Ovary (tissue), 9 donors: ENCODE measurements around the gene ZNF415. TPM values are rescaled to one million over a fixed set of nuclear protein-coding genes. Genes with fewer than 3 reads are reported as not detected.

Experiments used
- DNase-seq, 5 donors: peaks; one replicate each; pipeline ENCODE4 v3.0.0-alpha.2; 2019 to 2020
- H3K27ac ChIP-seq, 2 donors: fragments of 200-600 bp; one replicate each; pipeline versions ENCODE4 v1.5.1 to v1.8.0; 2019 to 2022
- H3K27me3 ChIP-seq: fragments of 200-600 bp; one replicate; pipeline ENCODE4 v1.8.0; 2022
- H3K36me3 ChIP-seq: fragments of 200-600 bp; sonication (generic); one replicate; pipeline ENCODE4 v1.5.1; 2019
- H3K4me1 ChIP-seq: one replicate; pipeline ENCODE4 v1.8.1; 2013; ENCODE audit warnings: mild to moderate bottlenecking, moderate library complexity; ENCODE audit not compliant: insufficient read depth
- H3K4me3 ChIP-seq: fragments of 200-600 bp; sonication (generic); one replicate; pipeline ENCODE4 v1.5.1; 2017
- H3K9me3 ChIP-seq, 2 donors: fragments of 200-600 bp in 1 of 2; sonication (generic) in 1 of 2; one replicate each; pipeline versions ENCODE4 v1.5.1 to v1.8.1; 2013 to 2019; ENCODE audit warnings: mild to moderate bottlenecking in 1 of 2, moderate library complexity in 1 of 2
- CTCF ChIP-seq, 3 donors: fragments of 450-650 bp in 2 of 3; fragments of 200-600 bp in 1 of 3; IDR thresholded peaks; one replicate each; pipeline versions ENCODE4 v1.5.1 to v1.8.0; 2016 to 2022; ENCODE audit warnings: antibody characterized with exemption in 3 of 3, mild to moderate bottlenecking in 1 of 3
- EP300 ChIP-seq: sonication (generic); formaldehyde crosslinking; IDR thresholded peaks from one replicate; pipeline ENCODE4 v1.6.1; 2017; ENCODE audit warnings: antibody characterized with exemption
- POLR2A ChIP-seq: fragments of 450-650 bp; IDR thresholded peaks from one replicate; pipeline ENCODE4 v1.6.1; 2017; ENCODE audit warnings: antibody characterized with exemption, mild to moderate bottlenecking, moderate library complexity
- WGBS, 3 donors: extraction: QIAGEN DNeasy Blood & Tissue Kit in 1 of 3; methylation state at CpG; one replicate each; pipeline versions ENCODE4 v1.1.5 to v1.1.7; 2013 to 2017; 5-methylcytosine and 5-hydroxymethylcytosine counted together
- intact Hi-C, 4 donors: fragments of 100-400 bp; cut with DNase I; formaldehyde crosslinking; loops; one replicate each; pipeline versions ENCODE4 v1.11.0 to v1.15.1; 2022 to 2023
- polyA plus RNA-seq, 2 donors: library from polyadenylated mRNA; stranded (reverse); fragments of 200-250 nt in 1 of 2; fragments of 350-450 nt in 1 of 2; fragmentation: Illumina TruSeq in 1 of 2; extraction: RNeasy Lipid Tissue Mini Kit (QIAGEN cat#74804) in 1 of 2; gene quantifications; one replicate each; pipeline ENCODE4 v1.2.3, GENCODE V29; 2013 to 2014
- total RNA-seq, 7 donors: library from RNA; depleted of rRNA in 2 of 7; stranded (reverse); fragments of >200 nt in 2 of 7; fragmentation: NEBNext Ultra II Directional in 3 of 7; extraction: Animal tissue kit (Norgen Biotek cat#: 25700) in 3 of 7; gene quantifications; one replicate each; pipeline versions ENCODE4 v1.1.0 to v1.2.4, GENCODE V29; 2016 to 2023
- donor health status: DM: no; HTN: no; CAD: no; lungs with moderate emphysema.
- donor health status: DM: no; HTN: no; CAD: no.
- donor health status: Bipolar disorder and iron deficiency.
- donor health status: DM: yes; HTN: yes; CAD: no.
- donor health status: DM: no; HTN: no; CAD: no.
- donor health status: DM: yes; HTN: yes; CAD: no.

The ZNF415 gene
- total and polyA plus RNA-seq, 9 donors, result 7.0 to 18.6 (median 12.4) TPM

- H3K9me3 ChIP-seq, result no peaks in the 10 kb centered on the region
- DNase-seq, result peak in 2 of 5 donors; percentile 39 to 50
- WGBS, 3 donors, result 38 to 42% (median 40%) methylated on average over 5 of the region's 5 CpGs
- no peak overlapping the region for H3K4me3 ChIP-seq
- H3K27me3 ChIP-seq, result no peaks in the 10 kb centered on the region
- no peaks in the 10 kb centered on the region for H3K36me3 ChIP-seq
- no peaks in the 10 kb centered on the region for H3K4me1 ChIP-seq
- TF ChIP-seq EP300 (no peak), POLR2A (no peak), CTCF (IDR thresholded peaks at IDR 0.05) (no peak)
- intact Hi-C loops, result no loop called here
- no peak overlapping the region for H3K27ac ChIP-seq
Observed at GRCh38 chr19:53086949-53087348, 45.8 kb downstream of the ZNF415 start.

GRCh38 chr19:53085496-53085895 is 47.2 kb downstream of the ZNF415 start:
- Histone ChIP-seq H3K36me3 (no peaks in the 10 kb centered on the region), H3K4me3 (no peak overlapping the region), H3K4me1 (no peaks in the 10 kb centered on the region), H3K27ac (no peak overlapping the region), H3K27me3 (no peaks in the 10 kb centered on the region), H3K9me3 (no peaks in the 10 kb centered on the region)
- DNase-seq, result no peak
- intact Hi-C loops, result no loop called here
- TF ChIP-seq CTCF (IDR thresholded peaks at IDR 0.05), result no peak
- TF ChIP-seq EP300, result no peak
- no peak for TF ChIP-seq POLR2A
- WGBS, 3 donors, result 90 to 93% (median 91%) methylated on average over 7 of the region's 7 CpGs

GRCh38 chr19:53082929-53083328 is 49.8 kb downstream of the ZNF415 start:
- Histone ChIP-seq H3K4me3 (no peak overlapping the region), H3K27me3 (no peaks in the 10 kb centered on the region), H3K9me3 (no peaks in the 10 kb centered on the region), H3K4me1 (no peaks in the 10 kb centered on the region), H3K27ac (no peak overlapping the region), H3K36me3 (no peaks in the 10 kb centered on the region)
- 73 to 98% (median 98%) methylated on average over 3 of the region's 3 CpGs for WGBS, 3 donors
- TF ChIP-seq EP300, result no peak
- TF ChIP-seq CTCF (IDR thresholded peaks at IDR 0.05), result no peak
- no peak for TF ChIP-seq POLR2A
- DNase-seq, result no peak
- intact Hi-C loops, result no loop called here

GRCh38 chr19:53079313-53079924 is 53.3 kb downstream of the ZNF415 start:
- Histone ChIP-seq H3K27ac (no peak overlapping the region), H3K4me1 (no peaks in the 10 kb centered on the region), H3K4me3 (no peak overlapping the region), H3K9me3 (peaks cover 0 to 9% of the 10 kb centered on the region in 2 donors), H3K27me3 (no peaks in the 10 kb centered on the region), H3K36me3 (no peaks in the 10 kb centered on the region)
- DNase-seq, result no peak
- WGBS, 3 donors, result 70 to 88% (median 79%) methylated on average over 8 of the region's 8 CpGs
- intact Hi-C loops, result no loop called here
- TF ChIP-seq CTCF (IDR thresholded peaks at IDR 0.05) (no peak), EP300 (no peak), POLR2A (no peak)
